H1 (cell line): ENCODE data around the gene CYP3A7. TPM values are rescaled to one million over a fixed set of nuclear protein-coding genes. Genes with fewer than 3 reads are reported as not detected.

Experiments used
- CTCF ChIA-PET: fragments of 300-600 bp; sonication (Branson Sonifier 250); formaldehyde crosslinking; loops from one replicate; lab custom pipeline; 2021; ENCODE audit not compliant: partially characterized antibody; lab: Charles Lee
- POLR2A ChIA-PET: fragments of 300-600 bp; sonication (Branson Sonifier 250); formaldehyde crosslinking; loops from one replicate; lab custom pipeline; 2021; ENCODE audit warnings: inconsistent platforms; ENCODE audit not compliant: partially characterized antibody; lab: Charles Lee
- DNase-seq, 2 experiments: peaks; one replicate each; pipeline versions ENCODE4 v3.0.0 to v3.0.0-alpha.2; 2010 to 2022; ENCODE audit warnings: low spot score in 2 of 2, low read depth in 1 of 2, mixed read lengths in 1 of 2
- FAIRE-seq: peaks from 2 replicates; lab custom pipeline; 2011; peaks lifted over from hg19 to GRCh38; lab: Jason Lieb, UNC
- H2AFZ ChIP-seq: 2 replicates; pipeline ENCODE4 v1.8.1; 2012; ENCODE audit warnings: low read length, inconsistent platforms
- H2AK5ac ChIP-seq: 2 replicates; pipeline ENCODE4 v1.6.1; 2013; ENCODE audit warnings: low read depth, low read length
- H2BK120ac ChIP-seq: replicated peaks from 2 replicates; pipeline ENCODE3; 2013; ENCODE audit warnings: low read depth, low read length, inconsistent platforms
- H2BK12ac ChIP-seq: 2 replicates; pipeline ENCODE4 v1.6.1; 2013; ENCODE audit warnings: low read depth, low read length
- H2BK15ac ChIP-seq: 2 replicates; pipeline ENCODE4 v1.6.1; 2013; ENCODE audit warnings: low read length
- H2BK20ac ChIP-seq: 2 replicates; pipeline ENCODE4 v1.6.1; 2013; ENCODE audit warnings: low read length
- H2BK5ac ChIP-seq: 2 replicates; pipeline ENCODE4 v1.6.1; 2013; ENCODE audit warnings: low read depth, low read length
- H3K14ac ChIP-seq: 2 replicates; pipeline ENCODE4 v1.6.1; 2013; ENCODE audit warnings: inconsistent platforms; ENCODE audit not compliant: insufficient read length
- H3K18ac ChIP-seq: 2 replicates; pipeline ENCODE4 v1.6.1; 2013; ENCODE audit warnings: low read length; ENCODE audit errors: extremely low read depth
- H3K23ac ChIP-seq: 2 replicates; pipeline ENCODE4 v1.6.1; 2013; ENCODE audit warnings: inconsistent platforms; ENCODE audit not compliant: insufficient read length
- H3K23me2 ChIP-seq: 2 replicates; pipeline ENCODE4 v1.6.1; 2013; ENCODE audit warnings: low read depth, low read length
- H3K27ac ChIP-seq: 2 replicates; pipeline ENCODE4 v1.6.1; 2011; ENCODE audit warnings: low read depth, low read length, inconsistent platforms
- H3K27me3 ChIP-seq, 4 experiments: replicated peaks in 1 of 4; 1 replicate in 1 of 4; 2 replicates in 3 of 4; pipeline versions ENCODE4 v1.6.1 to v1.8.1; 2011 to 2013; ENCODE audit warnings: low read length in 3 of 4, mild to moderate bottlenecking in 3 of 4, inconsistent platforms in 2 of 4, mixed read lengths in 2 of 4, moderate library complexity in 1 of 4; ENCODE audit not compliant: control insufficient read depth in 3 of 4, insufficient read depth in 3 of 4; ENCODE audit errors: extremely low read depth in 1 of 4
- H3K36me3 ChIP-seq, 4 experiments: 2 replicates each; pipeline versions ENCODE4 v1.6.1 to v1.8.1; 2011 to 2013; ENCODE audit warnings: mild to moderate bottlenecking in 4 of 4, low read length in 3 of 4, moderate library complexity in 2 of 4, control low read depth in 1 of 4, inconsistent platforms in 1 of 4; ENCODE audit not compliant: insufficient read depth in 4 of 4, control insufficient read depth in 2 of 4
- H3K4ac ChIP-seq: replicated peaks from 2 replicates; pipeline ENCODE3; 2013; ENCODE audit warnings: low read length, low read depth, mixed read lengths, inconsistent platforms; ENCODE audit not compliant: insufficient read length
- H3K4me1 ChIP-seq, 4 experiments: replicated peaks in 1 of 4; 1 replicate in 1 of 4; 2 replicates in 3 of 4; pipeline versions ENCODE4 v1.6.1 to v1.8.1; 2011 to 2013; ENCODE audit warnings: low read length in 3 of 4, inconsistent platforms in 2 of 4, mixed read lengths in 1 of 4; ENCODE audit not compliant: insufficient read depth in 4 of 4, control insufficient read depth in 3 of 4
- H3K4me2 ChIP-seq, 2 experiments: 2 replicates each; pipeline versions ENCODE4 v1.6.1 to v1.8.1; 2011 to 2013; ENCODE audit warnings: low read depth in 2 of 2, low read length in 2 of 2, control low read depth in 1 of 2, inconsistent platforms in 1 of 2, mild to moderate bottlenecking in 1 of 2; ENCODE audit not compliant: insufficient read depth in 1 of 2
- H3K4me3 ChIP-seq, 4 experiments: fragments of 200-600, 300-600 bp in 1 of 4; sonication (generic), shearing (Covaris generic), sonication (Bioruptor Twin) in 1 of 4; 2 replicates each; pipeline versions ENCODE4 v1.5.1 to v1.8.1; 2011 to 2016; ENCODE audit warnings: low read length in 4 of 4, low read depth in 3 of 4, control low read depth in 2 of 4, inconsistent platforms in 2 of 4, mild to moderate bottlenecking in 2 of 4, mixed read lengths in 1 of 4, moderate library complexity in 1 of 4; ENCODE audit not compliant: insufficient read depth in 2 of 4; ENCODE audit errors: extremely low read depth in 1 of 4
- H3K56ac ChIP-seq: replicated peaks from 2 replicates; pipeline ENCODE3; 2013; ENCODE audit warnings: low read depth, mild to moderate bottlenecking, mixed read lengths, low read length, inconsistent platforms; ENCODE audit not compliant: insufficient read length
- H3K79me1 ChIP-seq: 2 replicates; pipeline ENCODE4 v1.6.1; 2013; ENCODE audit warnings: low read depth, low read length, control low read depth
- H3K79me2 ChIP-seq, 2 experiments: 2 replicates each; pipeline versions ENCODE4 v1.6.1 to v1.8.1; 2012 to 2013; ENCODE audit warnings: low read length in 2 of 2, mild to moderate bottlenecking in 2 of 2, inconsistent platforms in 1 of 2; ENCODE audit not compliant: insufficient read depth in 2 of 2, control insufficient read depth in 1 of 2
- H3K9ac ChIP-seq, 4 experiments: replicated peaks in 1 of 4; 1 replicate in 1 of 4; 2 replicates in 3 of 4; pipeline versions ENCODE4 v1.6.1 to v1.8.1; 2011 to 2013; ENCODE audit warnings: low read depth in 3 of 4, low read length in 3 of 4, control low read depth in 2 of 4, mild to moderate bottlenecking in 2 of 4, moderate library complexity in 2 of 4, inconsistent platforms in 1 of 4; ENCODE audit errors: extremely low read depth in 1 of 4
- H3K9me3 ChIP-seq, 2 experiments: 2 replicates each; pipeline versions ENCODE4 v1.6.1 to v1.8.1; 2012 to 2013; ENCODE audit warnings: mild to moderate bottlenecking in 2 of 2, moderate library complexity in 2 of 2, control low read depth in 1 of 2, inconsistent platforms in 1 of 2, low read depth in 1 of 2, low read length in 1 of 2, mixed read lengths in 1 of 2; ENCODE audit not compliant: insufficient read depth in 2 of 2
- H4K20me1 ChIP-seq, 2 experiments: replicated peaks in 1 of 2; 2 replicates each; pipeline versions ENCODE3 to v1.8.1; 2011 to 2013; ENCODE audit warnings: inconsistent platforms in 2 of 2, low read length in 2 of 2, mild to moderate bottlenecking in 1 of 2; ENCODE audit not compliant: insufficient read depth in 2 of 2, control insufficient read depth in 1 of 2
- H4K5ac ChIP-seq: 2 replicates; pipeline ENCODE4 v1.6.1; 2013; ENCODE audit warnings: low read length, low read depth, mixed read lengths, inconsistent platforms; ENCODE audit not compliant: insufficient read length
- H4K8ac ChIP-seq: 2 replicates; pipeline ENCODE4 v1.8.0; 2013; ENCODE audit warnings: mild to moderate bottlenecking, moderate library complexity, low read length, inconsistent platforms; ENCODE audit not compliant: insufficient read depth; ENCODE audit errors: extremely low read depth
- H4K91ac ChIP-seq: replicated peaks from 2 replicates; pipeline ENCODE3; 2013; ENCODE audit warnings: low read length, mixed read lengths, inconsistent platforms; ENCODE audit not compliant: insufficient read length
- GTF2F1 ChIP-seq: IDR thresholded peaks from 2 replicates; pipeline ENCODE4 v1.6.1; 2012; ENCODE audit warnings: low read depth, low read length, improper control_type of control experiment, borderline replicate concordance
- KDM5A ChIP-seq: fragments of 200-600 bp; IDR thresholded peaks from 2 replicates; pipeline ENCODE4 v1.7.1; 2012; ENCODE audit warnings: mild to moderate bottlenecking, low read length, inconsistent platforms, mixed read lengths
- MAFK ChIP-seq: IDR thresholded peaks from 2 replicates; pipeline ENCODE4 v1.6.1; 2012; ENCODE audit warnings: low read depth, mild to moderate bottlenecking, improper control_type of control experiment, low read length
- PHF8 ChIP-seq: fragments of 200-600 bp; sonication (generic); conservative IDR thresholded peaks from 2 replicates; pipeline ENCODE4 v1.7.1; 2012; ENCODE audit warnings: low read depth, mild to moderate bottlenecking, inconsistent platforms, low read length, moderate library complexity
- RAD21 ChIP-seq, 2 experiments: IDR thresholded peaks in 1 of 2; conservative IDR thresholded peaks in 1 of 2; 2 replicates each; pipeline ENCODE4 v1.6.1; 2011; ENCODE audit warnings: low read depth in 2 of 2, low read length in 2 of 2, improper control_type of control experiment in 1 of 2, inconsistent platforms in 1 of 2, mild to moderate bottlenecking in 1 of 2, moderate library complexity in 1 of 2
- RBBP5 ChIP-seq: IDR thresholded peaks from 2 replicates; pipeline ENCODE4 v1.7.1; 2012; ENCODE audit warnings: low read depth, mild to moderate bottlenecking, inconsistent platforms, low read length, moderate library complexity, borderline replicate concordance
- RFX5 ChIP-seq: IDR thresholded peaks from 2 replicates; pipeline ENCODE4 v1.6.1; 2011; ENCODE audit warnings: low read depth, low read length, improper control_type of control experiment, borderline replicate concordance
- SIN3A ChIP-seq, 2 experiments: IDR thresholded peaks in 1 of 2; conservative IDR thresholded peaks in 1 of 2; 2 replicates each; pipeline ENCODE4 v1.6.1; 2011 to 2012; ENCODE audit warnings: low read length in 2 of 2, improper control_type of control experiment in 1 of 2, low read depth in 1 of 2, mild to moderate bottlenecking in 1 of 2
- TAF1 ChIP-seq: IDR thresholded peaks from 2 replicates; pipeline ENCODE4 v1.6.1; 2011; ENCODE audit warnings: mild to moderate bottlenecking, low read depth, low read length
- TCF12 ChIP-seq: IDR thresholded peaks from 2 replicates; pipeline ENCODE4 v1.6.1; 2011; ENCODE audit warnings: low read depth, mild to moderate bottlenecking, low read length
- ZNF274 ChIP-seq: IDR thresholded peaks from 2 replicates; pipeline ENCODE4 v1.7.0; 2012; ENCODE audit warnings: low read length, borderline replicate concordance; ENCODE audit errors: extremely low read depth
- WGBS, 2 experiments: shearing (Covaris generic) in 1 of 2; methylation state at CpG; one replicate each; pipeline versions ENCODE4 v1.1.6 to v1.1.7; 2013 to 2015; ENCODE audit warnings: low lambda C conversion rate in 2 of 2, mixed read lengths in 2 of 2, inconsistent platforms in 1 of 2, low coverage in 1 of 2, missing lambda C conversion rate in 1 of 2; ENCODE audit not compliant: insufficient replicate concordance in 2 of 2, insufficient coverage in 1 of 2, insufficient read length in 1 of 2; ENCODE audit errors: extremely low coverage in 1 of 2, missing lambda C conversion rate in 1 of 2; 5-methylcytosine and 5-hydroxymethylcytosine counted together
- polyA plus RNA-seq, 7 experiments: library from polyadenylated mRNA; depleted of rRNA in 3 of 7; stranded (reverse) in 5 of 7; unstranded in 2 of 7; fragments of >200 nt in 5 of 7; fragments of 200-250 nt in 2 of 7; gene quantifications; 1 replicate in 5 of 7; 2 replicates in 1 of 7; 4 replicates in 1 of 7; pipeline versions ENCODE4 v1.2.1 to v1.2.3, GENCODE V29; 2011 to 2013; ENCODE audit warnings: missing spikeins in 2 of 7, mixed read lengths in 2 of 7
- total RNA-seq: library from RNA; stranded (reverse); fragmentation: NEBNext Ultra II Directional; extraction: Animal tissue kit (Norgen Biotek cat#: 25700); gene quantifications from 2 replicates; pipeline ENCODE4 v1.2.1, GENCODE V29; 2021
- TF ChIP-seq, protein P1 (sequence below): IDR thresholded peaks from 2 replicates; pipeline ENCODE4 v1.6.1; 2012; ENCODE audit warnings: inconsistent platforms

Gene CYP3A7
- total and polyA plus RNA-seq, 2 of the 8 experiments (the other 6 are each of a cell fraction or from before 2014, with no cell fraction given), result not detected

DNA sequence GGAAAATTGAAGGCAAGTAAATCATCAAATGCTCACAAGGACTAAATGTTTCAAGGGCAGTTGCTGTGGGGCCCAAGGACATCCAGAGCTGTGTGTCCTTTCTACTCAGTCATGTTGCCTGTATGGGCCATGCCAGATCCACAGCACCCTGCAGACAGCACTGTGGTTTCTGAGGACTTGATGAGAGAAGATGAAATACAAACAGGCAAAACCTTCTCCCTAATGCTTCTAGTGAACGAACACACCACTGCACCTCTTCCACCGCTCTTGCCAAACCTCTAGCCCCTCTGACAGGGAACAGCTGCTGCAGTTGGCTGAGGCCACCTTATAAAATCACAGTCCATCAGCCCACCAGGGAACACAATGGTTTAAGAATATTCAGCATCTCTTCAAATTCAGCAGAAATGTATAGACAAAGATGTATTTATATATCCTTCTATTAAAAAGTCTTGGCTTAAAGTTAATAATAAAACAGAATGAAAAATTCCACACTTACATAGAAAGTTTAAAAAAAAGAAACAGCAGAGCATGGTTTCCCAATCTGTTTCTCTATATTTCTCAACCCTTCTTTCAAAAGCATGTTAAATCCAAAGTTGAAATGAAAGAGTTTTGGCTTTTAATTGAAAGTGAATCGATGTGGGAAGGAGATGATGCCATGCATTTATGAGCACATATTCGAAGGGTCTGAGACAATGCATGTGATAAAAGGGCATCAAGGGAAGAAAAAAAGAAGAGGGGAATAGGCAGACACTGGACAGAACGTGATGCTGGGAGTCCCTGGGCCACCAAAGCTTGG is 14.0 kb downstream of the CYP3A7 start:
- no peak overlapping the region for H2BK15ac ChIP-seq
- no peak overlapping the region for H2BK20ac ChIP-seq
- no peak overlapping the region for H3K23ac ChIP-seq
- H3K18ac ChIP-seq, result no peak overlapping the region
- H4K8ac ChIP-seq, result no peak overlapping the region
- H4K20me1 ChIP-seq, result no peaks in the 10 kb centered on the region
- no peaks in the 10 kb centered on the region for H3K4me1 ChIP-seq
- no peak overlapping the region for H4K5ac ChIP-seq
- CTCF ChIA-PET, result no interaction called here
- H3K9ac ChIP-seq, result no peak overlapping the region
- H3K36me3 ChIP-seq, result no peaks in the 10 kb centered on the region
- no peaks in the 10 kb centered on the region for H3K79me2 ChIP-seq
- H3K27me3 ChIP-seq, result peaks cover 0 to 1% (median 0%) of the 10 kb centered on the region in 4 experiments; a peak in 1 of 7 replicates
- no peak overlapping the region for H4K91ac ChIP-seq
- H2BK12ac ChIP-seq, result no peak overlapping the region
- no peak overlapping the region for H3K4ac ChIP-seq
- POLR2A ChIA-PET, result no interaction called here
- H3K23me2 ChIP-seq, result no peaks in the 10 kb centered on the region
- H2BK120ac ChIP-seq, result no peak overlapping the region
- no peaks in the 10 kb centered on the region for H3K79me1 ChIP-seq
- no peak overlapping the region for H3K14ac ChIP-seq
- H3K4me3 ChIP-seq, result no peak overlapping the region
- no peak overlapping the region for H2AFZ ChIP-seq
- 76% methylated on average over 5 of the region's 5 CpGs; no CpG with 5 or more reads in 1 of the 2 experiments for WGBS, 2 experiments
- no peak overlapping the region for H3K27ac ChIP-seq
- no peak overlapping the region for H2AK5ac ChIP-seq
- no peak overlapping the region for H2BK5ac ChIP-seq
- H3K56ac ChIP-seq, result no peak overlapping the region
- H3K9me3 ChIP-seq, result no peaks in the 10 kb centered on the region
- FAIRE-seq (no peak), DNase-seq (no peak)
- H3K4me2 ChIP-seq, result no peak overlapping the region
- TF ChIP-seq RFX5 (no peak), SIN3A (conservative IDR thresholded peaks at IDR 0.05 in 1 of 2, IDR thresholded peaks at IDR 0.05 in 1 of 2; ENCODE audit: low read depth in 1 of 2, low read length in 2 of 2) (no peak), GTF2F1 (no peak), MAFK (no peak), RBBP5 (no peak), RAD21 (IDR thresholded peaks at IDR 0.05 in 1 of 2, conservative IDR thresholded peaks at IDR 0.05 in 1 of 2; ENCODE audit: low read depth in 2 of 2, low read length in 2 of 2) (no peak), ZNF274 (no peak), TCF12 (no peak), TAF1 (no peak), PHF8 (no peak), KDM5A (no peak)
- TF ChIP-seq, protein P1, sequence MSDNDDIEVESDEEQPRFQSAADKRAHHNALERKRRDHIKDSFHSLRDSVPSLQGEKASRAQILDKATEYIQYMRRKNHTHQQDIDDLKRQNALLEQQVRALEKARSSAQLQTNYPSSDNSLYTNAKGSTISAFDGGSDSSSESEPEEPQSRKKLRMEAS, result no peak
